SK-N-SH (cell line): ENCODE measurements around the gene PCED1A.

Experiments used
- EZH2phosphoT487 ChIP-seq: fragments of 200-600 bp; sonication (generic); IDR thresholded peaks from 2 replicates; pipeline ENCODE4 v1.6.1; 2017; ENCODE audit warnings: low read depth, mixed run types, mild to moderate bottlenecking, antibody characterized with exemption, moderate library complexity, borderline replicate concordance
- IRF3 ChIP-seq: fragments of 150-350 bp; IDR thresholded peaks from 2 replicates; pipeline ENCODE4 v1.6.1; 2016; ENCODE audit warnings: mild to moderate bottlenecking, low read depth, low read length
- NRF1 ChIP-seq: IDR thresholded peaks from 2 replicates; pipeline ENCODE4 v1.6.1; 2012; ENCODE audit warnings: low read depth, mild to moderate bottlenecking, low read length
- REST ChIP-seq: IDR thresholded peaks from 2 replicates; pipeline ENCODE4 v1.6.1; 2012; ENCODE audit warnings: mild to moderate bottlenecking, low read depth, low read length, moderate library complexity

- TF ChIP-seq EZH2phosphoT487 (no peak), REST (no peak), NRF1 (peak; percentile 40; the same call in 1 of the 2 replicates), IRF3 (no peak)
Observed at GRCh38 chr20:2840138-2840966, at the start of gene PCED1A, which contains the start of gene VPS16.
